Measurements from ENCODE around the gene RAET1G.
"Not testable (repeated sequence)": the region's sequence is repeated elsewhere in the genome, so short reads cannot be mapped to it uniquely, and the experiment has no call there.

The RAET1G gene

GRCh38 chr6:149897015-149897697 lies 25.8 kb downstream of the RAET1G start:
- DNase-seq (ENCODE audit: low read depth), result peak; percentile 87

GRCh38 chr6:149896491-149896890 lies 26.4 kb downstream of the RAET1G start:
- peak; percentile 35 for DNase-seq (ENCODE audit: low read depth)

- peak; percentile 82 for DNase-seq (ENCODE audit: low read depth)
These were observed 27.1 kb downstream of the RAET1G start for GRCh38 chr6:149895833-149896271.

- peak; percentile 9 for DNase-seq (ENCODE audit: low read depth)
These were observed 27.8 kb downstream of the RAET1G start for GRCh38 chr6:149895048-149895590.

GRCh38 chr6:149891864-149892263 lies 31.1 kb downstream of the RAET1G start:
- not testable (repeated sequence) for DNase-seq (ENCODE audit: low read depth)

GRCh38 chr6:149891259-149891658 lies 31.7 kb downstream of the RAET1G start:
- DNase-seq (ENCODE audit: low read depth), result no peak

- no peak for DNase-seq (ENCODE audit: low read depth)
These were observed 32.3 kb downstream of the RAET1G start for GRCh38 chr6:149890629-149891045.

GRCh38 chr6:149889326-149889725 lies 33.6 kb downstream of the RAET1G start:
- no peak for DNase-seq (ENCODE audit: low read depth)

GRCh38 chr6:149888659-149889058 lies 34.3 kb downstream of the RAET1G start:
- DNase-seq (ENCODE audit: low read depth), result no peak

- no peak for DNase-seq (ENCODE audit: low read depth)
These were observed 34.8 kb downstream of the RAET1G start for GRCh38 chr6:149888093-149888492.

GRCh38 chr6:149887343-149887742 lies 35.6 kb downstream of the RAET1G start:
- DNase-seq (ENCODE audit: low read depth), result no peak

GRCh38 chr6:149885888-149886287 lies 37.0 kb downstream of the RAET1G start:
- DNase-seq (ENCODE audit: low read depth), result no peak

GRCh38 chr6:149884617-149885016 lies 38.3 kb downstream of the RAET1G start:
- no peak for DNase-seq (ENCODE audit: low read depth)

GRCh38 chr6:149884215-149884614 lies 38.7 kb downstream of the RAET1G start:
- DNase-seq (ENCODE audit: low read depth), result no peak

GRCh38 chr6:149881860-149882259 lies 41.1 kb downstream of the RAET1G start:
- DNase-seq (ENCODE audit: low read depth), result no peak

- DNase-seq (ENCODE audit: low read depth), result no peak
These were observed 41.7 kb downstream of the RAET1G start for GRCh38 chr6:149881066-149881766.

- DNase-seq (ENCODE audit: low read depth), result no peak
These were observed 45.3 kb downstream of the RAET1G start for GRCh38 chr6:149877659-149878058.

- DNase-seq (ENCODE audit: low read depth), result no peak
These were observed 46.5 kb downstream of the RAET1G start for GRCh38 chr6:149876241-149876933.

- DNase-seq (ENCODE audit: low read depth), result no peak
These were observed 50.7 kb downstream of the RAET1G start for GRCh38 chr6:149872233-149872632.

- no peak for DNase-seq (ENCODE audit: low read depth)
These were observed 51.7 kb downstream of the RAET1G start for GRCh38 chr6:149871182-149871581.

- DNase-seq (ENCODE audit: low read depth), result no peak
These were observed 53.5 kb downstream of the RAET1G start for GRCh38 chr6:149869275-149869892.
